Measurements from ENCODE around the gene COCH.

DNA sequence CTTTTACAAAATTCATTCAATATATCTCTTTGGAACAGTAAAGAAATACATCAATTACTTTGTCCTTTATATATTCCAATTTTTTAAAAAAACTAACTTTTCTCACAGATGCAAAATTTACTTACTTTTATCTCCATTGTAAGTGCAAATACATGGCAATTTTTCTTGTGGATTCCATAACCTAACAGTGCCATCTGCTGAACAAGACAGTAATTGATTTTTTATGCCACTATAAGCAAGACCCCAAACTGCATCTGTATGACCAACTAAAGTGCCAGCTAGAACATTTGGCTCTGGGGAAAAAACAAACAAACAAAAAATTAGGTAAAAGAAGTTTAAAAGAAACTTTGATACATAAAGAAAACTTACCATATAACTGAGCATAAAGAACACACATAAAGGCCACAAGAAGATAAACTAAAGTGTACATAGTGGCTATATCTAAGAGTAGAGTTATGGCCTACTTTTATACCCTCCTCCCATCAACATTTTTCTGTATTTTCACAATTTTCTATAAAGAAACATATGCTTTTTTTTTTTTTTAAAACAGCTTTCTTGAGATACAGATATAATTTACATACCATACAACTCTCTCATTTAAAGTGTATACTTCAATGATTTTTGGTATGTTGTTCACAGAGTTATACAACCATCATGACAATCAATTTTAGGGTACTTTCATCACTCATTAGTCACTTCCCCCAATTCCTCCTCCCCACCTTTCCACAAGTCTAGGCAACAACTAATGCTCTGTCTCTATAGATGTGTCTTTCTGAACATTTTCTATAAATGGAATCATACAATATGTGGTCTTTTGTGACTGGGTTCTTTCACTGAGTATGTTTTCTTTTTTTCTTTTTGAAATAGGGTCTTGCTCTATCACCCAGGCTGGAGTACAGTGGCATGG lies 32.6 kb downstream of the COCH start:
- TF ChIP-seq, protein P1, sequence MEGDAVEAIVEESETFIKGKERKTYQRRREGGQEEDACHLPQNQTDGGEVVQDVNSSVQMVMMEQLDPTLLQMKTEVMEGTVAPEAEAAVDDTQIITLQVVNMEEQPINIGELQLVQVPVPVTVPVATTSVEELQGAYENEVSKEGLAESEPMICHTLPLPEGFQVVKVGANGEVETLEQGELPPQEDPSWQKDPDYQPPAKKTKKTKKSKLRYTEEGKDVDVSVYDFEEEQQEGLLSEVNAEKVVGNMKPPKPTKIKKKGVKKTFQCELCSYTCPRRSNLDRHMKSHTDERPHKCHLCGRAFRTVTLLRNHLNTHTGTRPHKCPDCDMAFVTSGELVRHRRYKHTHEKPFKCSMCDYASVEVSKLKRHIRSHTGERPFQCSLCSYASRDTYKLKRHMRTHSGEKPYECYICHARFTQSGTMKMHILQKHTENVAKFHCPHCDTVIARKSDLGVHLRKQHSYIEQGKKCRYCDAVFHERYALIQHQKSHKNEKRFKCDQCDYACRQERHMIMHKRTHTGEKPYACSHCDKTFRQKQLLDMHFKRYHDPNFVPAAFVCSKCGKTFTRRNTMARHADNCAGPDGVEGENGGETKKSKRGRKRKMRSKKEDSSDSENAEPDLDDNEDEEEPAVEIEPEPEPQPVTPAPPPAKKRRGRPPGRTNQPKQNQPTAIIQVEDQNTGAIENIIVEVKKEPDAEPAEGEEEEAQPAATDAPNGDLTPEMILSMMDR (IDR thresholded peaks at IDR 0.05 in 4 of 5, conservative IDR thresholded peaks at IDR 0.05 in 1 of 5): no peak
- no peak for TF ChIP-seq POLR2A (IDR thresholded peaks at IDR 0.05)

Data from gastrocnemius medialis (tissue), 4 donors.